Measurements from ENCODE around the gene SSR1.
A peak's percentile ranks its signal among the peaks of the same experiment; 100 is the strongest.

SSR1 gene

DNA sequence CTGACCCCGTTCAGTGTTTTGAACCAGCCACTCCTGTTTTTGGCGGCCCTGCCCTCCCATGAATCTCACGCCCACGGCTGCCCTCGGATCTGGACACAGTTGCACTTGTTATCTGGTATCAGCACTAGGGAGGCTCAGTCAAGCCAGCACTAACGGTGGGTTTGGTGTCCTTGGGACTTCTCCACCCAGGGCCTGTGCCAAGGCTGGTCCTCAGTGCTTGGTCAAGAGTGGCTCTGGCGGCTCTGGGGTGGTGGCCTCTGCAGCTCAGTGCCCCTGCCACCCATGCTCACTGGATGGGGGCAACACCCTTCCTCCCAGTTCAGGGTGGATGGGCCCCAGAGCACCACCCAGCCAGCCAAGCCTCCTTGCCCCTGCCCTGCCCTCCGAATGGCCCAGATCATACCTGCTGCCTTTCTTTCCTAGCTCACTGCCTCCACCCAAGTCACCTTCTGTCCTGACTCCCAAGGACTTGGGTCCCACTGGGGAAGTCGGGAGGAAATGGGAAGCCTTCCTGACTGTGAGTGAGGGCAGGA, 54.7 kb downstream of the SSR1 start:
- no peaks in the 10 kb centered on the region for H3K36me3 ChIP-seq (ENCODE audit: control insufficient read depth, insufficient read depth, low read length)
- H3K4me1 ChIP-seq: peaks cover 17% of the 10 kb centered on the region
- no peak overlapping the region for H3K27ac ChIP-seq
- H3K27me3 ChIP-seq (ENCODE audit: control insufficient read depth, insufficient read depth, low read length): no peaks in the 10 kb centered on the region
- no peak overlapping the region for H3K9ac ChIP-seq
- no peaks in the 10 kb centered on the region for H3K9me3 ChIP-seq (ENCODE audit: control insufficient read depth, low read length)
- no peaks in the 10 kb centered on the region for H3K79me2 ChIP-seq
- H3K4me3 ChIP-seq (ENCODE audit: low read depth, low read length): no peak overlapping the region
- TF ChIP-seq, protein P1, sequence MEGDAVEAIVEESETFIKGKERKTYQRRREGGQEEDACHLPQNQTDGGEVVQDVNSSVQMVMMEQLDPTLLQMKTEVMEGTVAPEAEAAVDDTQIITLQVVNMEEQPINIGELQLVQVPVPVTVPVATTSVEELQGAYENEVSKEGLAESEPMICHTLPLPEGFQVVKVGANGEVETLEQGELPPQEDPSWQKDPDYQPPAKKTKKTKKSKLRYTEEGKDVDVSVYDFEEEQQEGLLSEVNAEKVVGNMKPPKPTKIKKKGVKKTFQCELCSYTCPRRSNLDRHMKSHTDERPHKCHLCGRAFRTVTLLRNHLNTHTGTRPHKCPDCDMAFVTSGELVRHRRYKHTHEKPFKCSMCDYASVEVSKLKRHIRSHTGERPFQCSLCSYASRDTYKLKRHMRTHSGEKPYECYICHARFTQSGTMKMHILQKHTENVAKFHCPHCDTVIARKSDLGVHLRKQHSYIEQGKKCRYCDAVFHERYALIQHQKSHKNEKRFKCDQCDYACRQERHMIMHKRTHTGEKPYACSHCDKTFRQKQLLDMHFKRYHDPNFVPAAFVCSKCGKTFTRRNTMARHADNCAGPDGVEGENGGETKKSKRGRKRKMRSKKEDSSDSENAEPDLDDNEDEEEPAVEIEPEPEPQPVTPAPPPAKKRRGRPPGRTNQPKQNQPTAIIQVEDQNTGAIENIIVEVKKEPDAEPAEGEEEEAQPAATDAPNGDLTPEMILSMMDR (IDR thresholded peaks at IDR 0.05): no peak
- no peak overlapping the region for H2AFZ ChIP-seq
- H3K4me2 ChIP-seq (ENCODE audit: low read length): no peak overlapping the region

DNA sequence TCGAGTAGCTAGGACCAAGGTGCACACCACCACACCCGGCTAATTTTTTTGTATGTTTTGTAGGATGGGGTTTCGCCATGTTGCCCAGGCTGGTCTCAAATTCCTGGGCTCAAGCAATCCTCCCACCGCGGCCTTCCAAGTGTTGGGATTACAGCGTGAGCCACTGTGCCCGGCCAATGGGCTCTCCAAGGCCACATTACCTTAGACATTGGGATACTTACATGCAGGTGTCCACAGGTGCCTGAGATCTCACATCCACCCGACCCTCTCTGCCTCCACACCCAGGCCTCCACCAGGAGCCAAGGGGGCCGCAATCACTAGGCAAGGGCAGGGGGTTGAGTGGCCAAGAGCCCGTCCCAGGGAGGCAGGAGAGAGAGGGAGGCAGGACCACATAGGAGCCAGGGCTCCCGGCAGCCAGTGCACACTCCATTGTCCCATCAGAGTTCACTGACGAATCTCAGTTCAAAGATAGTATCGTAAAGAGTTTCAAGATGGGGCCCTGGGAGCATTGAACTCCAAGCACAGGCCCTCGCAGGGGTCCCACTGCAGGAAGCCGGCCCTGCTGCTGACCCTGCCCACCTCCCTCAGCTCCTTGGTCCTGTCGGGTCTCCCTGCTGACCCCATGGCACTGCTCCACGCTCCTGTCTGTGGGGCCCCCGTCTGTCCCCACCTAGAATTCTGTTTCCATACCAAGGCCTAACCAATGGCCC, 55.3 kb downstream of the SSR1 start:
- Histone ChIP-seq H3K36me3 (ENCODE audit: control insufficient read depth, insufficient read depth, low read length) (no peaks in the 10 kb centered on the region), H3K79me2 (no peaks in the 10 kb centered on the region), H3K4me1 (peaks cover 17% of the 10 kb centered on the region), H3K9me3 (ENCODE audit: control insufficient read depth, low read length) (no peaks in the 10 kb centered on the region), H3K27ac (no peak overlapping the region), H3K9ac (no peak overlapping the region), H2AFZ (no peak overlapping the region), H3K4me2 (ENCODE audit: low read length) (no peak overlapping the region), H3K27me3 (ENCODE audit: control insufficient read depth, insufficient read depth, low read length) (no peaks in the 10 kb centered on the region), H3K4me3 (ENCODE audit: low read depth, low read length) (no peak overlapping the region)
- TF ChIP-seq, protein P1 (IDR thresholded peaks at IDR 0.05): no peak

DNA sequence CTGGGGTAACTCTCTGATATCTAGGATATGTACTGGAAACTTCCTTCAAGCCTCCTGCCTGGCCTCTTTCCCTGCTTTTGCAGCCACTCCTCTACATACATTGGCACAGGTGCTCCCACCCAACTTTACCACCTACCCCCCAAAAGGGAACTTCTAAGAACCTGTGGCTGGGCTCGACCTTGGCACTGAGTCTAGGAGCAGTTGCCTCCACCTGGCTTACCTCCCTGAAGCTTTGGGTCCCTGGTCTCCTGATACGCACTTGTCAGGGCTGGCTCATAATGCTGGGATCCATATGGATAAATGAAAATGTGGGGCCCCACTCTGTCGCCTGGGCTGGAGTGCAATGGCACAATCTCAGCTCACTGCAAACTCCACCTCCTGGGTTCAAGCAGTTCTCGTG, 56.2 kb downstream of the SSR1 start:
- no peak overlapping the region for H2AFZ ChIP-seq
- no peaks in the 10 kb centered on the region for H3K9me3 ChIP-seq (ENCODE audit: control insufficient read depth, low read length)
- H3K4me2 ChIP-seq (ENCODE audit: low read length): no peak overlapping the region
- H3K36me3 ChIP-seq (ENCODE audit: control insufficient read depth, insufficient read depth, low read length): no peaks in the 10 kb centered on the region
- H3K27ac ChIP-seq: no peak overlapping the region
- no peaks in the 10 kb centered on the region for H3K27me3 ChIP-seq (ENCODE audit: control insufficient read depth, insufficient read depth, low read length)
- peaks cover 10% of the 10 kb centered on the region for H3K4me1 ChIP-seq
- no peak overlapping the region for H3K9ac ChIP-seq
- H3K79me2 ChIP-seq: no peaks in the 10 kb centered on the region
- TF ChIP-seq, protein P1 (IDR thresholded peaks at IDR 0.05): no peak
- H3K4me3 ChIP-seq (ENCODE audit: low read depth, low read length): no peak overlapping the region

DNA sequence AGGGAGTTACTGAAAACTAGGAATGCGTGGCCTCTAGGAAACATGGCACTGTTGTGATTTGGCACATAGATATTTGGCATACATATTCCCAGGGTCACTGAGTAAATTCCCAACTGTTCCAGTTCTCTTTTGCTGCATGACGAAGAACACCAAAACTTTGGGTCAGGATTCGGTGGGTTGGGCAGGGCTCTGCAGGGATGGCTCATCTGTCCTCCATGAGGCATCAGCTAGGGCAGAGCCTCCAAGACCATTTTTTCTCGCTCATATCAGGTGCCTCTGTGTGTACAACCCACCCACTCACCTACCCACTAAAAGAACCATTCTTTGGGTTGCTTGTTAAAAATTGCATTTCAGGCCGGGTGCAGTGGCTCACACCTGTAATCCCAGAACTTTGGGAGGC, 57.1 kb downstream of the SSR1 start:
- TF ChIP-seq, protein P1 (IDR thresholded peaks at IDR 0.05): no peak
- H3K9me3 ChIP-seq (ENCODE audit: control insufficient read depth, low read length): no peaks in the 10 kb centered on the region
- H3K4me2 ChIP-seq (ENCODE audit: low read length): no peak overlapping the region
- peaks cover 8% of the 10 kb centered on the region for H3K4me1 ChIP-seq
- no peaks in the 10 kb centered on the region for H3K36me3 ChIP-seq (ENCODE audit: control insufficient read depth, insufficient read depth, low read length)
- no peak overlapping the region for H3K9ac ChIP-seq
- no peak overlapping the region for H3K4me3 ChIP-seq (ENCODE audit: low read depth, low read length)
- no peak overlapping the region for H2AFZ ChIP-seq
- peak overlapping the region; percentile 65 for H3K27ac ChIP-seq
- no peaks in the 10 kb centered on the region for H3K27me3 ChIP-seq (ENCODE audit: control insufficient read depth, insufficient read depth, low read length)
- H3K79me2 ChIP-seq: no peaks in the 10 kb centered on the region

Measured in parathyroid adenoma (tissue), 2 donors.